GM23248 (cell line): ENCODE data around the gene OR2AK2. TPM values are rescaled to one million over a fixed set of nuclear protein-coding genes. Genes with fewer than 3 reads are reported as not detected.
"Not testable (repeated sequence)": the region's sequence is repeated elsewhere in the genome, so short reads cannot be mapped to it uniquely, and the experiment has no call there.

Experiments used
- DNase-seq: peaks from one replicate; pipeline ENCODE4 v3.0.0-alpha.2; 2015
- H2AFZ ChIP-seq: fragments of 200-600 bp; sonication (generic); 2 replicates; pipeline ENCODE4 v1.6.1; 2016; ENCODE audit warnings: antibody characterized with exemption
- H3F3A ChIP-seq: fragments of 200-600 bp; sonication (generic); 2 replicates; pipeline ENCODE4 v1.6.1; 2016; ENCODE audit warnings: mild to moderate bottlenecking, antibody characterized with exemption, mixed run types; ENCODE audit not compliant: insufficient read depth
- H3K27ac ChIP-seq: fragments of 200-600 bp; sonication (generic); 2 replicates; pipeline ENCODE4 v1.5.1; 2016; ENCODE audit warnings: mild to moderate bottlenecking
- H3K27me3 ChIP-seq: fragments of 200-600 bp; sonication (generic); replicated peaks from 2 replicates; pipeline ENCODE4 v1.6.1; 2016; ENCODE audit warnings: mild to moderate bottlenecking; ENCODE audit not compliant: insufficient read depth
- H3K36me3 ChIP-seq: fragments of 200-600 bp; sonication (generic); 2 replicates; pipeline ENCODE4 v1.6.1; 2016; ENCODE audit warnings: low read depth, mild to moderate bottlenecking
- H3K4me1 ChIP-seq: fragments of 200-600 bp; sonication (generic); 2 replicates; pipeline ENCODE4 v1.6.1; 2016; ENCODE audit warnings: mild to moderate bottlenecking; ENCODE audit not compliant: insufficient read depth
- H3K4me2 ChIP-seq: fragments of 200-600 bp; sonication (generic); one replicate; pipeline ENCODE4 v1.6.1; 2016; ENCODE audit warnings: mild to moderate bottlenecking; ENCODE audit not compliant: unreplicated experiment
- H3K4me3 ChIP-seq: fragments of 200-600 bp; sonication (generic); 2 replicates; pipeline ENCODE4 v1.5.1; 2016; ENCODE audit warnings: mild to moderate bottlenecking
- H3K79me2 ChIP-seq: fragments of 200-600 bp; sonication (generic); 2 replicates; pipeline ENCODE4 v1.6.1; 2016; ENCODE audit warnings: mild to moderate bottlenecking; ENCODE audit not compliant: insufficient read depth
- H3K9ac ChIP-seq: fragments of 200-600 bp; sonication (generic); 2 replicates; pipeline ENCODE4 v1.6.1; 2016; ENCODE audit warnings: mild to moderate bottlenecking
- H3K9me2 ChIP-seq: fragments of 200-600 bp; sonication (generic); 2 replicates; pipeline ENCODE4 v1.6.1; 2016; ENCODE audit warnings: mixed run types, mild to moderate bottlenecking, moderate library complexity; ENCODE audit not compliant: insufficient read depth
- H3K9me3 ChIP-seq: fragments of 200-600 bp; sonication (generic); one replicate; pipeline ENCODE4 v1.6.1; 2017; ENCODE audit warnings: low read depth
- H4K20me1 ChIP-seq: fragments of 200-600 bp; sonication (generic); 2 replicates; pipeline ENCODE4 v1.6.0; 2016; ENCODE audit not compliant: insufficient read depth
- EZH2 ChIP-seq: fragments of 200-600 bp; sonication (generic); IDR thresholded peaks from 2 replicates; pipeline ENCODE4 v1.6.1; 2018; ENCODE audit warnings: antibody characterized with exemption, mild to moderate bottlenecking; ENCODE audit not compliant: insufficient read depth, poor library complexity, severe bottlenecking
- EZH2phosphoT487 ChIP-seq: fragments of 200-600 bp; sonication (generic); IDR thresholded peaks from 2 replicates; pipeline ENCODE4 v1.6.1; 2018; ENCODE audit warnings: antibody characterized with exemption, moderate library complexity, mild to moderate bottlenecking, low read depth; ENCODE audit not compliant: insufficient read depth
- WGBS, 2 experiments: methylation state at CpG; one replicate each; pipeline ENCODE4 v1.1.6; 2015 to 2017; ENCODE audit warnings: low lambda C conversion rate in 2 of 2, low coverage in 1 of 2; ENCODE audit errors: missing lambda C conversion rate in 2 of 2; 5-methylcytosine and 5-hydroxymethylcytosine counted together
- in situ Hi-C: fragments of 300-500 bp; cut with MboI; formaldehyde crosslinking; loops from 2 replicates; pipeline ENCODE4 v1.15.0; 2020
- polyA plus RNA-seq: library from polyadenylated mRNA; unstranded; fragments of >200 nt; fragmentation: Nextera tagmentation; extraction: Ambion mirVana; gene quantifications from 2 replicates; pipeline ENCODE4 v1.2.1, GENCODE V29; 2016
- total RNA-seq: library from RNA; depleted of rRNA; stranded (reverse); fragments of >200 nt; shearing (Covaris generic); gene quantifications from 2 replicates; pipeline ENCODE4 v1.2.3, GENCODE V29; 2014

OR2AK2 gene
- total and polyA plus RNA-seq, 2 experiments from 2014 or later: not detected

- no peak for DNase-seq
- H3K4me1 ChIP-seq: no peaks in the 10 kb centered on the region
- no peak for TF ChIP-seq EZH2phosphoT487
- TF ChIP-seq EZH2: no peak
- no peaks in the 10 kb centered on the region for H3K9me3 ChIP-seq
- H3K79me2 ChIP-seq: no peaks in the 10 kb centered on the region
- no peak overlapping the region for H3K4me2 ChIP-seq
- H4K20me1 ChIP-seq: no peaks in the 10 kb centered on the region
- no peak overlapping the region for H2AFZ ChIP-seq
- no peak overlapping the region for H3K9ac ChIP-seq
- H3K27me3 ChIP-seq: no peaks in the 10 kb centered on the region
- no peaks in the 10 kb centered on the region for H3K9me2 ChIP-seq
- 63 to 66% methylated on average over 8 of the region's 8 CpGs for WGBS, 2 experiments
- no peak overlapping the region for H3K4me3 ChIP-seq
- in situ Hi-C loops: no loop called here
- H3K36me3 ChIP-seq: no peaks in the 10 kb centered on the region
- no peaks in the 10 kb centered on the region for H3F3A ChIP-seq
- no peak overlapping the region for H3K27ac ChIP-seq
Measured at GRCh38 chr1:247933989-247934388, 31.0 kb upstream of the OR2AK2 start.

- H3K9ac ChIP-seq: no peak overlapping the region
Measured at GRCh38 chr1:247935781-247936180, 29.3 kb upstream of the OR2AK2 start.

DNA sequence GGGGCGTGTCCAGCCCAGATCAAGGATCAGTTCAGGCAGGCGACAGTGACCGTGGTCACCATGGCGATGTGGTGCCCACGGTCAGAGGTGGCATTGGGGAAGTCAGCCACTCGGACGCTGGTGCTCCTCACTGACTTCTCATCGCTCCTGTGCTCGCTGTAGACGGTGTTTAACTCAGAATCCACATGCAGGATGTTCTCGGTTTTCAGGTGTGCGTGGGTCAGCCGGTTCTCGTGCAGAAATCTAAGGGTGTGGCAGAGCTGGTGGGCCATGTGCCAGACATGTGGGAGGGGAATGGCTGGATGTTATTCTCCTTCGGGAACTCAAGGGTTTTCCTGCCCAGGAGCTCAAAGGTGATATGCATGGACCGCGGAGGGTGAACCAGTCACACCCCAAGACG lies 28.6 kb upstream of the OR2AK2 start:
- Histone ChIP-seq H4K20me1 (no peaks in the 10 kb centered on the region), H2AFZ (no peak overlapping the region), H3K9ac (no peak overlapping the region), H3K36me3 (no peaks in the 10 kb centered on the region), H3K4me2 (no peak overlapping the region), H3K9me3 (no peaks in the 10 kb centered on the region), H3K79me2 (no peaks in the 10 kb centered on the region), H3K4me1 (no peaks in the 10 kb centered on the region), H3K27ac (no peak overlapping the region), H3K9me2 (no peaks in the 10 kb centered on the region), H3K27me3 (no peaks in the 10 kb centered on the region), H3K4me3 (no peak overlapping the region), H3F3A (no peaks in the 10 kb centered on the region)
- TF ChIP-seq EZH2phosphoT487 (no peak), EZH2 (no peak)
- no peak for DNase-seq
- in situ Hi-C loops: no loop called here
- 62 to 64% methylated on average over 18 of the region's 18 CpGs for WGBS, 2 experiments

More at GRCh38 chr1:247935781-247936180, 29.3 kb upstream of the OR2AK2 start:
- TF ChIP-seq EZH2phosphoT487: no peak
- Histone ChIP-seq H3K4me1 (no peaks in the 10 kb centered on the region), H3K79me2 (no peaks in the 10 kb centered on the region), H4K20me1 (no peaks in the 10 kb centered on the region), H3F3A (no peaks in the 10 kb centered on the region), H3K27ac (no peak overlapping the region), H3K36me3 (no peaks in the 10 kb centered on the region), H3K4me2 (no peak overlapping the region), H3K4me3 (no peak overlapping the region), H3K9me3 (no peaks in the 10 kb centered on the region), H3K9me2 (no peaks in the 10 kb centered on the region), H2AFZ (no peak overlapping the region), H3K27me3 (no peaks in the 10 kb centered on the region)
- in situ Hi-C loops: no loop called here
- 53 to 67% methylated on average over 9 of the region's 9 CpGs for WGBS, 2 experiments
- no peak for DNase-seq

- H3K9me3 ChIP-seq, H3K36me3 ChIP-seq, H3K9ac ChIP-seq, H3K79me2 ChIP-seq, H4K20me1 ChIP-seq, H3K4me3 ChIP-seq, H3K27me3 ChIP-seq, H3K4me1 ChIP-seq, H3K27ac ChIP-seq, in situ Hi-C loops, H3K4me2 ChIP-seq, H2AFZ ChIP-seq, H3F3A ChIP-seq, H3K9me2 ChIP-seq: not testable (repeated sequence)
- 16 to 19% methylated on average over 41 to 44 of the region's 44 CpGs for WGBS, 2 experiments
- peak; percentile 25 for DNase-seq
Measured at GRCh38 chr1:247936965-247937734, 27.9 kb upstream of the OR2AK2 start.

- Histone ChIP-seq H3K27me3 (no peaks in the 10 kb centered on the region), H4K20me1 (no peaks in the 10 kb centered on the region), H3K9me2 (no peaks in the 10 kb centered on the region), H3K9ac (no peak overlapping the region), H3F3A (no peaks in the 10 kb centered on the region), H2AFZ (no peak overlapping the region), H3K36me3 (no peaks in the 10 kb centered on the region), H3K4me1 (no peaks in the 10 kb centered on the region), H3K4me3 (no peak overlapping the region), H3K9me3 (no peaks in the 10 kb centered on the region), H3K79me2 (no peaks in the 10 kb centered on the region), H3K27ac (no peak overlapping the region), H3K4me2 (no peak overlapping the region)
- DNase-seq: no peak
- in situ Hi-C loops: no loop called here
- WGBS, 2 experiments: 22 to 29% methylated on average over 6 of the region's 6 CpGs
- TF ChIP-seq EZH2phosphoT487: no peak
- no peak for TF ChIP-seq EZH2
Measured at GRCh38 chr1:247942624-247943023, 22.4 kb upstream of the OR2AK2 start.
